Mesodermal cell (in vitro differentiated cells): ENCODE results near the gene GYG2.

Experiments
- H3K27ac ChIP-seq: 2 replicates; pipeline ENCODE4 v1.7.0; 2013; ENCODE audit warnings: mild to moderate bottlenecking, low read depth, low read length, moderate library complexity; ENCODE audit not compliant: severe bottlenecking
- H3K36me3 ChIP-seq: 2 replicates; pipeline ENCODE4 v1.7.1; 2013; ENCODE audit warnings: mild to moderate bottlenecking, low read length, moderate library complexity; ENCODE audit not compliant: control insufficient read depth, insufficient read depth
- H3K4me1 ChIP-seq: one replicate; pipeline ENCODE4 v1.7.1; 2013; ENCODE audit warnings: mild to moderate bottlenecking, low read length; ENCODE audit not compliant: insufficient read depth, control insufficient read depth, poor library complexity, severe bottlenecking
- H3K4me3 ChIP-seq: 2 replicates; pipeline ENCODE4 v1.7.0; 2013; ENCODE audit warnings: low read length, control low read depth, mild to moderate bottlenecking; ENCODE audit not compliant: insufficient read depth, poor library complexity, severe bottlenecking; ENCODE audit errors: extremely low read depth
- H3K9me3 ChIP-seq: 2 replicates; pipeline ENCODE4 v1.7.1; 2013; ENCODE audit warnings: mild to moderate bottlenecking, low read length, moderate library complexity; ENCODE audit not compliant: control insufficient read depth
- WGBS, 2 experiments: methylation state at CpG; one replicate each; pipeline ENCODE4 v1.1.5; 2013; ENCODE audit warnings: missing lambda C conversion rate in 2 of 2; ENCODE audit not compliant: insufficient coverage in 2 of 2; 5-methylcytosine and 5-hydroxymethylcytosine counted together

Gene GYG2

GRCh38 chrX:2901367-2902036, 72.8 kb downstream of the GYG2 start:
- H3K36me3 ChIP-seq = no peaks in the 10 kb centered on the region
- no peak overlapping the region for H3K4me3 ChIP-seq
- no peak overlapping the region for H3K27ac ChIP-seq
- peaks cover 7% of the 10 kb centered on the region for H3K9me3 ChIP-seq
- peaks cover 8% of the 10 kb centered on the region for H3K4me1 ChIP-seq
- 89 to 95% methylated on average over 3 to 7 of the region's 9 CpGs for WGBS, 2 experiments

- H3K4me3 ChIP-seq = no peak overlapping the region
These were observed 74.1 kb downstream of the GYG2 start for GRCh38 chrX:2902841-2903240.

GRCh38 chrX:2903366-2903765, 74.6 kb downstream of the GYG2 start:
- no peaks in the 10 kb centered on the region for H3K36me3 ChIP-seq
- H3K4me3 ChIP-seq = no peak overlapping the region
- peaks cover 4% of the 10 kb centered on the region for H3K4me1 ChIP-seq
- whole genome bisulfite sequencing, 2 experiments = no CpG with 5 or more reads among the region's 2 CpGs
- H3K9me3 ChIP-seq = peaks cover 7% of the 10 kb centered on the region
- H3K27ac ChIP-seq = no peak overlapping the region

More at GRCh38 chrX:2902841-2903240, 74.1 kb downstream of the GYG2 start:
- H3K9me3 ChIP-seq = peaks cover 7% of the 10 kb centered on the region
- H3K36me3 ChIP-seq = no peaks in the 10 kb centered on the region
- peaks cover 4% of the 10 kb centered on the region for H3K4me1 ChIP-seq
- H3K27ac ChIP-seq = no peak overlapping the region
- no CpG with 5 or more reads among the region's 1 CpG for WGBS, 2 experiments

- WGBS, 2 experiments = 96 to 97% methylated on average over 11 to 16 of the region's 27 CpGs
- H3K4me3 ChIP-seq = no peak overlapping the region
- H3K36me3 ChIP-seq = no peaks in the 10 kb centered on the region
- H3K9me3 ChIP-seq = peaks cover 7% of the 10 kb centered on the region
- H3K27ac ChIP-seq = no peak overlapping the region
- no peaks in the 10 kb centered on the region for H3K4me1 ChIP-seq
These were observed 78.6 kb downstream of the GYG2 start for GRCh38 chrX:2907295-2907694.

GRCh38 chrX:2908125-2908685, 79.5 kb downstream of the GYG2 start:
- Histone ChIP-seq H3K36me3 (no peaks in the 10 kb centered on the region), H3K4me1 (no peaks in the 10 kb centered on the region), H3K9me3 (peaks cover 4% of the 10 kb centered on the region), H3K27ac (no peak overlapping the region), H3K4me3 (no peak overlapping the region)
- WGBS, 2 experiments = 78 to 83% methylated on average over 1 of the region's 2 CpGs

- Histone ChIP-seq H3K36me3 (no peaks in the 10 kb centered on the region), H3K4me1 (no peaks in the 10 kb centered on the region), H3K27ac (no peak overlapping the region), H3K4me3 (no peak overlapping the region), H3K9me3 (no peaks in the 10 kb centered on the region)
- WGBS, 2 experiments = no CpG with 5 or more reads among the region's 3 CpGs
These were observed 81.4 kb downstream of the GYG2 start for GRCh38 chrX:2910109-2910508.

GRCh38 chrX:2913118-2913517, 84.4 kb downstream of the GYG2 start:
- Histone ChIP-seq H3K36me3 (no peaks in the 10 kb centered on the region), H3K27ac (no peak overlapping the region), H3K4me1 (no peaks in the 10 kb centered on the region), H3K9me3 (no peaks in the 10 kb centered on the region), H3K4me3 (no peak overlapping the region)
- WGBS, 2 experiments = no CpG with 5 or more reads among the region's 3 CpGs

- WGBS, 2 experiments = 97% methylated on average over 19 of the region's 23 CpGs; no CpG with 5 or more reads in 1 of the 2 experiments
- H3K4me3 ChIP-seq = no peak overlapping the region
- H3K9me3 ChIP-seq = no peaks in the 10 kb centered on the region
- H3K27ac ChIP-seq = no peak overlapping the region
- H3K4me1 ChIP-seq = no peaks in the 10 kb centered on the region
- H3K36me3 ChIP-seq = no peaks in the 10 kb centered on the region
These were observed 89.0 kb downstream of the GYG2 start for GRCh38 chrX:2917767-2918166.

- Histone ChIP-seq H3K4me1 (no peaks in the 10 kb centered on the region), H3K9me3 (no peaks in the 10 kb centered on the region), H3K36me3 (no peaks in the 10 kb centered on the region), H3K4me3 (no peak overlapping the region), H3K27ac (no peak overlapping the region)
- 89 to 100% methylated on average over 1 of the region's 1 CpG for WGBS, 2 experiments
These were observed 92.5 kb downstream of the GYG2 start for GRCh38 chrX:2921193-2921592.

GRCh38 chrX:2921750-2922149, 93.0 kb downstream of the GYG2 start:
- Histone ChIP-seq H3K4me1 (no peaks in the 10 kb centered on the region), H3K9me3 (no peaks in the 10 kb centered on the region), H3K4me3 (no peak overlapping the region), H3K36me3 (no peaks in the 10 kb centered on the region), H3K27ac (no peak overlapping the region)
- WGBS, 2 experiments = 88 to 100% methylated on average over 1 to 7 of the region's 9 CpGs

GRCh38 chrX:2924151-2924550, 95.4 kb downstream of the GYG2 start:
- no peaks in the 10 kb centered on the region for H3K9me3 ChIP-seq
- H3K36me3 ChIP-seq = no peaks in the 10 kb centered on the region
- H3K4me3 ChIP-seq = no peak overlapping the region
- H3K4me1 ChIP-seq = no peaks in the 10 kb centered on the region
- 89 to 100% methylated on average over 2 to 3 of the region's 9 CpGs for WGBS, 2 experiments
- no peak overlapping the region for H3K27ac ChIP-seq
